CD4-positive, alpha-beta T cell treated with Interleukin-17A for 4 hours (primary cell): Measurements from ENCODE around the gene LMNB1.
"Not testable (repeated sequence)": the region's sequence is repeated elsewhere in the genome, so short reads cannot be mapped to it uniquely, and the experiment has no call there.

Source experiments
- DNase-seq: peaks from one replicate; pipeline ENCODE4 v3.0.0-alpha.2; 2020; ENCODE audit warnings: mixed read lengths

Gene LMNB1

GRCh38 chr5:126830061-126830460 is 53.1 kb downstream of the LMNB1 start:
- DNase-seq = no peak

- no peak for DNase-seq
These were observed 54.2 kb downstream of the LMNB1 start for GRCh38 chr5:126831156-126831555.

GRCh38 chr5:126836778-126837177 is 59.8 kb downstream of the LMNB1 start:
- DNase-seq = no peak

- DNase-seq = no peak
These were observed 60.3 kb downstream of the LMNB1 start for GRCh38 chr5:126837242-126837641.

- peak; percentile 21 for DNase-seq
These were observed 61.1 kb downstream of the LMNB1 start for GRCh38 chr5:126837906-126838539.

GRCh38 chr5:126839407-126839806 is 62.5 kb downstream of the LMNB1 start:
- not testable (repeated sequence) for DNase-seq

- not testable (repeated sequence) for DNase-seq
These were observed 66.4 kb downstream of the LMNB1 start for GRCh38 chr5:126843375-126843774.

- DNase-seq = peak; percentile 89
These were observed 68.6 kb downstream of the LMNB1 start for GRCh38 chr5:126845470-126846070.

GRCh38 chr5:126846344-126846743 is 69.4 kb downstream of the LMNB1 start:
- DNase-seq = no peak

GRCh38 chr5:126846744-126847455 is 70.0 kb downstream of the LMNB1 start:
- DNase-seq = no peak

- no peak for DNase-seq
These were observed 70.5 kb downstream of the LMNB1 start for GRCh38 chr5:126847456-126847820.

GRCh38 chr5:126847826-126848251 is 70.9 kb downstream of the LMNB1 start:
- no peak for DNase-seq

- DNase-seq = no peak
These were observed 71.3 kb downstream of the LMNB1 start for GRCh38 chr5:126848253-126848652.

- DNase-seq = no peak
These were observed 72.3 kb downstream of the LMNB1 start for GRCh38 chr5:126849101-126849678.

- DNase-seq = peak; percentile 73
These were observed 74.6 kb downstream of the LMNB1 start for GRCh38 chr5:126851501-126852011.

- peak; percentile 57 for DNase-seq
These were observed 75.2 kb downstream of the LMNB1 start for GRCh38 chr5:126852091-126852571.

GRCh38 chr5:126852841-126853271 is 75.9 kb downstream of the LMNB1 start:
- peak; percentile 41 for DNase-seq

- DNase-seq = peak; percentile 69
These were observed 76.8 kb downstream of the LMNB1 start for GRCh38 chr5:126853541-126854307.

GRCh38 chr5:126854526-126855110 is 77.7 kb downstream of the LMNB1 start:
- no peak for DNase-seq

GRCh38 chr5:126855266-126855665 is 78.3 kb downstream of the LMNB1 start:
- peak; percentile 34 for DNase-seq

- DNase-seq = no peak
These were observed 80.8 kb downstream of the LMNB1 start for GRCh38 chr5:126857472-126858410.
